NK-92 (cell line): ENCODE measurements around the gene D2HGDH.
"Not testable (repeated sequence)": the region's sequence is repeated elsewhere in the genome, so short reads cannot be mapped to it uniquely, and the experiment has no call there.

ENCODE experiments used
- DNase-seq: peaks from one replicate; lab custom pipeline; 2025; ENCODE audit not compliant: unreplicated experiment; lab: John Stamatoyannopoulos, UW

Gene D2HGDH

GRCh38 chr2:241724975-241725870 lies 9.2 kb upstream of the D2HGDH start:
- no peak for DNase-seq

GRCh38 chr2:241726459-241726858 lies 8.0 kb upstream of the D2HGDH start:
- DNase-seq: no peak

- DNase-seq: no peak
Measured at GRCh38 chr2:241728000-241728399, 6.4 kb upstream of the D2HGDH start.

- DNase-seq: no peak
Measured at GRCh38 chr2:241728627-241729026, 5.8 kb upstream of the D2HGDH start.

GRCh38 chr2:241729868-241730267 lies 4.6 kb upstream of the D2HGDH start:
- no peak for DNase-seq

- DNase-seq: no peak
Measured at GRCh38 chr2:241730671-241731293, 3.6 kb upstream of the D2HGDH start.

GRCh38 chr2:241732513-241733186 lies 1.8 kb upstream of the D2HGDH start:
- DNase-seq: not testable (repeated sequence)

GRCh38 chr2:241733391-241734207 lies 831 bp upstream of the D2HGDH start:
- DNase-seq: no peak

GRCh38 chr2:241734208-241734466 lies 293 bp upstream of the D2HGDH start:
- DNase-seq: no peak

- no peak for DNase-seq
Measured at GRCh38 chr2:241736111-241736510, 1.7 kb downstream of the D2HGDH start.

GRCh38 chr2:241738040-241738686 lies 3.7 kb downstream of the D2HGDH start:
- no peak for DNase-seq

- DNase-seq: no peak
Measured at GRCh38 chr2:241739177-241739576, 4.7 kb downstream of the D2HGDH start.

GRCh38 chr2:241739651-241740050 lies 5.2 kb downstream of the D2HGDH start:
- no peak for DNase-seq

- DNase-seq: no peak
Measured at GRCh38 chr2:241741016-241741415, 6.6 kb downstream of the D2HGDH start.

- DNase-seq: no peak
Measured at GRCh38 chr2:241742320-241742939, 8.0 kb downstream of the D2HGDH start.

- not testable (repeated sequence) for DNase-seq
Measured at GRCh38 chr2:241743008-241743407, 8.6 kb downstream of the D2HGDH start.

GRCh38 chr2:241743620-241744019 lies 9.2 kb downstream of the D2HGDH start:
- DNase-seq: no peak

GRCh38 chr2:241744028-241744754 lies 9.8 kb downstream of the D2HGDH start:
- DNase-seq: no peak

- no peak for DNase-seq
Measured at GRCh38 chr2:241745276-241745675, 10.8 kb downstream of the D2HGDH start.

- DNase-seq: no peak
Measured at GRCh38 chr2:241746084-241746483, 11.7 kb downstream of the D2HGDH start.
